DOHH2 (cell line): ENCODE measurements around the gene GRK2.
A peak's percentile ranks its signal among the peaks of the same experiment; 100 is the strongest.

ENCODE experiments used
- H3F3A ChIP-seq: fragments of 200-600 bp; sonication (generic), shearing (Covaris generic); 2 replicates; pipeline ENCODE4 v1.6.0; 2016; ENCODE audit warnings: antibody characterized with exemption, mild to moderate bottlenecking; ENCODE audit not compliant: control insufficient read depth, insufficient read depth
- H3K27ac ChIP-seq: fragments of 200-600 bp; sonication (generic); 2 replicates; pipeline ENCODE4 v1.5.1; 2014; ENCODE audit warnings: low read depth, mild to moderate bottlenecking, low read length, moderate library complexity
- H3K27me3 ChIP-seq: fragments of 200-600 bp; sonication (generic); 2 replicates; pipeline ENCODE4 v1.6.1; 2014; ENCODE audit warnings: mild to moderate bottlenecking, low read length, mixed read lengths; ENCODE audit not compliant: control insufficient read depth
- H3K36me3 ChIP-seq: fragments of 200-600 bp; sonication (generic); 2 replicates; pipeline ENCODE4 v1.6.1; 2014; ENCODE audit warnings: mild to moderate bottlenecking, low read length, moderate library complexity, mixed read lengths; ENCODE audit not compliant: control insufficient read depth
- H3K4me1 ChIP-seq: fragments of 200-600 bp; sonication (generic); 2 replicates; pipeline ENCODE4 v1.6.1; 2014; ENCODE audit warnings: mild to moderate bottlenecking, low read length, mixed read lengths; ENCODE audit not compliant: control insufficient read depth
- H3K4me2 ChIP-seq: fragments of 200-600 bp; sonication (generic); 2 replicates; pipeline ENCODE4 v1.6.0; 2014; ENCODE audit warnings: mild to moderate bottlenecking, low read length, moderate library complexity
- H3K4me3 ChIP-seq: fragments of 200-600 bp; sonication (generic); 2 replicates; pipeline ENCODE4 v1.5.1; 2014; ENCODE audit warnings: mild to moderate bottlenecking, low read length, mixed read lengths
- H3K79me2 ChIP-seq: fragments of 200-600 bp; sonication (generic); 2 replicates; pipeline ENCODE4 v1.6.1; 2014; ENCODE audit warnings: mild to moderate bottlenecking, low read length, mixed read lengths; ENCODE audit not compliant: control insufficient read depth
- H3K9me2 ChIP-seq: fragments of 200-600 bp; sonication (generic); replicated peaks from 2 replicates; pipeline ENCODE4 v1.6.1; 2014; ENCODE audit warnings: mild to moderate bottlenecking, low read length, mixed read lengths; ENCODE audit not compliant: control insufficient read depth
- H3K9me3 ChIP-seq: fragments of 200-600 bp; sonication (generic); 2 replicates; pipeline ENCODE4 v1.6.1; 2014; ENCODE audit warnings: antibody characterized with exemption, low read length, mixed read lengths; ENCODE audit not compliant: control insufficient read depth, insufficient read depth
- H4K20me1 ChIP-seq: fragments of 200-600 bp; sonication (generic); 2 replicates; pipeline ENCODE4 v1.6.0; 2014; ENCODE audit warnings: low read depth, mild to moderate bottlenecking, antibody characterized with exemption, low read length, moderate library complexity; ENCODE audit not compliant: control insufficient read depth, insufficient read depth
- CTCF ChIP-seq: fragments of 200-600 bp; sonication (generic); IDR thresholded peaks from one replicate; pipeline ENCODE4 v1.5.1; 2014; ENCODE audit warnings: antibody characterized with exemption, mild to moderate bottlenecking, low read depth, low read length; ENCODE audit not compliant: poor library complexity, severe bottlenecking
- EZH2phosphoT487 ChIP-seq: fragments of 200-600 bp; sonication (generic); IDR thresholded peaks from 2 replicates; pipeline ENCODE4 v1.6.1; 2017; ENCODE audit warnings: borderline replicate concordance, mild to moderate bottlenecking, antibody characterized with exemption, low read length, moderate library complexity, mixed read lengths

GRK2 gene

GRCh38 chr11:67271541-67272284 lies 5.4 kb downstream of the GRK2 start:
- Histone ChIP-seq H3K27me3 (no peaks in the 10 kb centered on the region), H3K4me2 (peak overlapping the region; percentile 100), H3K4me3 (peak overlapping the region; percentile 91), H3K4me1 (peaks cover 92% of the 10 kb centered on the region), H4K20me1 (peaks cover 4% of the 10 kb centered on the region), H3K36me3 (peaks cover 95% of the 10 kb centered on the region), H3K27ac (peak overlapping the region; percentile 100), H3K9me2 (no peaks in the 10 kb centered on the region), H3F3A (peaks cover 60% of the 10 kb centered on the region), H3K79me2 (peaks cover 100% of the 10 kb centered on the region), H3K9me3 (no peaks in the 10 kb centered on the region)
- TF ChIP-seq EZH2phosphoT487 (no peak), CTCF (no peak)

- Histone ChIP-seq H3K9me3 (no peaks in the 10 kb centered on the region), H3K27me3 (no peaks in the 10 kb centered on the region), H3K4me3 (peak overlapping the region; percentile 91), H3K36me3 (peaks cover 93% of the 10 kb centered on the region), H3K9me2 (no peaks in the 10 kb centered on the region), H3K79me2 (peaks cover 98% of the 10 kb centered on the region), H3K27ac (peak overlapping the region; percentile 100), H4K20me1 (peaks cover 4% of the 10 kb centered on the region), H3K4me2 (peak overlapping the region; percentile 100), H3K4me1 (peaks cover 99% of the 10 kb centered on the region), H3F3A (peaks cover 60% of the 10 kb centered on the region)
- TF ChIP-seq CTCF (no peak), EZH2phosphoT487 (no peak)
Measured at GRCh38 chr11:67272327-67273259, 6.3 kb downstream of the GRK2 start.

- Histone ChIP-seq H3K9me2 (no peaks in the 10 kb centered on the region), H3K4me2 (peak overlapping the region; percentile 100)
Measured at GRCh38 chr11:67273260-67273990, 7.2 kb downstream of the GRK2 start.

More at GRCh38 chr11:67273260-67273990, 7.2 kb downstream of the GRK2 start:
- Histone ChIP-seq H3K36me3 (peaks cover 93% of the 10 kb centered on the region), H4K20me1 (peaks cover 4% of the 10 kb centered on the region), H3K9me3 (no peaks in the 10 kb centered on the region), H3K4me3 (peak overlapping the region; percentile 91), H3K79me2 (peaks cover 98% of the 10 kb centered on the region), H3K4me1 (peaks cover 100% of the 10 kb centered on the region), H3F3A (peaks cover 52% of the 10 kb centered on the region), H3K27ac (peak overlapping the region; percentile 100), H3K27me3 (no peaks in the 10 kb centered on the region)
- TF ChIP-seq EZH2phosphoT487 (no peak), CTCF (no peak)
